HG03108 (cell line): ENCODE measurements around the gene FAM163B.

ENCODE experiments used
- ATAC-seq: cut with Tn5 transposase; IDR thresholded peaks from one replicate; pipeline ENCODE4 v1.9.1; 2021; ENCODE audit warnings: moderate library complexity; ENCODE audit not compliant: unreplicated experiment

Gene FAM163B

GRCh38 chr9:133552236-133552635, 57.0 kb downstream of the FAM163B start:
- ATAC-seq, result no peak

DNA sequence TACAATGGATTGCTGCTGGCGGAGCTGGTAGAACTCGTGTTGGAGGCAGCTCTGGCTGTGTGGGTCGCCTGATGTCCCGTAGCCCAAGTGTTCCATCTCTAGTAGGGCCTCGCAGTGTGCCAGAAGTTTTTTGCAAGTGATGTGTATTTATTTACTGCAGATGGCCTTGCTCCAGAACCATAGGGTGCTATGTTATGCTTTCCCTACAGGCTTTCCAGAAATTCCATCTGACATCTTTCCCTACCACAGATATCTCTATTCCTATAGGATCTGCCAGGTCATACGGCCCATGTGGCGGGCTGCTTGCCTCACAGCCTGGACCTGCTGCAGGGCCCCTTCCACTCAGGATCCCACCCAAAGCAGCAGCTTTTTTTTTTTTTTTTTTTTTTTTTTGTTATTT, 57.7 kb downstream of the FAM163B start:
- no peak for ATAC-seq

DNA sequence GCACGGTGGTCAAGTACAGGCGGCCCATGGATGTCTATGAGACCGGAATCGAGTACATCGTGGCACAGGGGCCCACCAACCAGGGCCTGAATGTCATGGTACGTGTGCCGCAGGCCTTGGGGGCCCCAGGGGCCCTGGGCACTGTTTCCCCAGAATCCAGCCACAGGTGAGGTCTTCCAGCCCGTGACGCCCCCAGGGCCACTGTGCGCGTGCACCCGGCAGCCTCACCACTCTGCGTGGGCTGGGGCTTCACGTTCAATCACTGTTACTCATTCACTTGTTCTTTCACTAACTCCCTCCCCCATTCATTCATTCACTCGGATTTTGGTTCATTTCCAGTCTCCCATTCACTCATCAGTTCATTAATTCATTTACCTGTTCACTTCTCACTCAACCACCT, 62.1 kb downstream of the FAM163B start:
- no peak for ATAC-seq

- ATAC-seq, result no peak
Measured at GRCh38 chr9:133546287-133546680, 62.9 kb downstream of the FAM163B start.

- ATAC-seq, result no peak
Measured at GRCh38 chr9:133545494-133546286, 63.5 kb downstream of the FAM163B start.

DNA sequence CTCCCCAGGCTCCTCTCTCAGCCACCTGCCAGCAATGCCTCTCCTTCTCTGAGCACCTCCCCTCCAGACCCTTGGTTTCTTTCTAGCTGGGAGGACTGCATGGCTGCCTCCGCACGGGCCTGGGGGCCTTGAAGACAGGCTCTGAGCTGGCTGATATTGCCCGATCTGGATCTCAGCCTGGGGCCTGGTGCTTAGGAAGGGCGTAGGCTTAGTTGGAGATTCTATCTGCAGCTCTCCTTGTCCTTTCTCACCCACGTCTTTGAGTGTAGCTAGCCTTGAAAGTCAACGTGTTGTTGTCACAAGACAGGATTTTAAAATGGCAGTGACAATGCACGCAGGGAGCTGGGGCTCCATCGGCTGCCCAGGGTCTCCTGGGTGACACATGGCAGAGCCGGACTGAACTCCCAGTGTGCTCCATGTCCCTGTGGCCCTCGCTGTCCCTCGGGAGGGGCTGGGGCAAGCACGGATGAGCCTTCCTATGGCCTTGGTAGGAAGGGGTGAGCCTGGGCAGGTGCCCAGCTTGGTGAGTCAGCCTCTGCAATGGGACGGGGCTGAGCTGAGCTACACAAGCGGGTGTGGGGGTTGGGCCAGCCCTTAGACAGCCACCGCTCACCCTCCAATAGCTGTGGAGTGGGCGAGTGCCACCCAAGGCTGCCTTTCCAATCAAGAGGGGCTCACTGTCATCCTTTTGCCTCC, 65.3 kb downstream of the FAM163B start:
- ATAC-seq, result no peak

DNA sequence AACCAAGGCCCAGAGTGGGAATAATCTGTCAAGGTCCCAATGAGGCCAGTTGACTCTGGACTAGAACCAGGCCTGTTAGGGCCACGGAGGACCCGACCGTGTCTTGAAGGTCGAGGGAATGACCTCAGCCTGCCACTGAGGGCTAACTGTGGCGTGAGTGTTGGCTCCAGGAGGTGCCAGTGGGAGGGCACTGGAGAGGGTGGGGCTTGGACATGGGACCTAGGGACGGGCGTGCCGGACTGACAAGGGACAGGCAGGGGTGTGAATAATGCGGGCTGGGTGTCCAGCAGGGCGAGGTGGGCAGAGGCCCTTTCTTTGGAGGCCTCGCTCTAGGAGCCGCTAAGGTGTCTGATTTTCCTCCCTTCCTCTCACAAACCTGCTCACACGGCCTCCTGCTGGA, 67.2 kb downstream of the FAM163B start:
- ATAC-seq, result no peak

GRCh38 chr9:133540698-133541025, 68.5 kb downstream of the FAM163B start:
- ATAC-seq, result no peak

GRCh38 chr9:133539991-133540697, 69.0 kb downstream of the FAM163B start:
- ATAC-seq, result no peak

DNA sequence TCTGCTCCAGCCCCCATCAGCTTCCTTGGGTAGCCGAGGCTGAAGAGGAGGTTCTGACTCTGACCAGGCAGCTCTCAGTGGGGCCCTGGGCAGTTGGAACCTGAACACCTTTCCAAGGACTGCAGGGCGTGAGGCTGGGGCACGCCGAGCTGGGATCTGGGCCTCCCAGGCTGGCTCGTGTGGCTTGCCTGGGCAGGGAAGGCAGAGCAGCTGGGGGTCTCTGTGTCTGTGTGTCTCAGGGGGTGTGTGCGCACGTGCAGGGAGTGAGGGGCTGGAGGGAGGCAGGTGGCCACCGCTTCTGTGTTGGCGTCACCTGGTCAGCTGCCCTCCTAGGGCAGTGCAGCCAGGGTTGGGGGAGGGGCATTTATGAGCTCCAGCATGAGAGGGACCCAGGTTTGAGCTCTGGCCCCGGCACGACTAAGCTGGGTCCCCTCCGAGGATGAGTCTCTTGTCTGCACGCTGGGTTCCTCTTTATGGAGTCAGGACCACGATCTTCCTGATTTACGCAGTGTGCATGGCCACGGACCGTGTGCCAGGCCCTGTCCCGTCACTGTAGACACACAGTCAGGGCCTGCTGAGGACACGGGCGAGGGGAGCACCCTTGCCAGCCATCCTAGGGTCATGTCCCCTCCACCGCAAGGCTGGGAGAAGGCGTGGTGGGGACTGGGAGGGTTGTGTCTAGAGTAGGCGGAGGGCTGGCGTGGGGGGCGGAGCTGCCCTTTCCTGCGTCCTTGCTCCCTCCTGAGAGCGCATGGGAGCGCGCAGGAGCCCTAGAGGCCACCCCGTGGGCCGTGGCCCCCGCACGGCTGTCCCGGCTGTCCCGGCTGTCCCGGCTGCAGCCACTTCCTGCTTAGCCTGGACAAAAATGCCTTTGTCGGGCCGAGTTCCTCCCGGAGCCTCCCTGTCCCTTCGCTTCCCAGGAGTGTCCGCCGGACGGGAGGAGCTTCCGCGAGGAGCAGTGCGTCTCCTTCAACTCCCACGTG, 70.0 kb downstream of the FAM163B start:
- ATAC-seq, result no peak

GRCh38 chr9:133538176-133538575, 71.0 kb downstream of the FAM163B start:
- no peak for ATAC-seq

GRCh38 chr9:133537257-133537656, 71.9 kb downstream of the FAM163B start:
- no peak for ATAC-seq

- no peak for ATAC-seq
Measured at GRCh38 chr9:133536536-133536935, 72.7 kb downstream of the FAM163B start.

DNA sequence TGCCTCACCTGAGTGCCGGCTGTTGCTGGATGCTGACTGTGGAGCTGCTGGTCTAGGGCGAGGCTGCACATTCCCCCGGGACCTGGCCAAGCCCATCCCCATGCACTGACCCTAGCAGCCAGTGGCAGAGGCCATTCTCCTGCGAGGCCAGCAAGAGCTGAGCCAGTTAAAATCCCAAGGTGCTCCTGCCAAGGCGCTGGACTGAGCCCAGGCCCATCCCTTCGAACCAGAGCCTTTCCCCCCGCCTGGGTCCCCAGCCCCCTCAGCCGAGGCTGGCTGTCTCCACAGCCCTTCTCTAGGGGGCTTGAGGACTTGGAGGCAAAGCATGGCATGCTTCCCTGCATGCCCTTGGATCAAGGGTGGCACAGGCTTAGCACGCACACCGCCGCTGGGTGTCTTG, 73.1 kb downstream of the FAM163B start:
- no peak for ATAC-seq

GRCh38 chr9:133535306-133535877, 73.8 kb downstream of the FAM163B start:
- no peak for ATAC-seq

GRCh38 chr9:133534346-133535291, 74.6 kb downstream of the FAM163B start, which contains the start of gene ADAMTSL2:
Gene ADAMTSL2, plus strand, starts transcription at chr9:133534704. Its CDS starts 2,009 bp downstream, at chr9:133536713.
- no peak for ATAC-seq

GRCh38 chr9:133533857-133534256, 75.3 kb downstream of the FAM163B start:
- no peak for ATAC-seq

DNA sequence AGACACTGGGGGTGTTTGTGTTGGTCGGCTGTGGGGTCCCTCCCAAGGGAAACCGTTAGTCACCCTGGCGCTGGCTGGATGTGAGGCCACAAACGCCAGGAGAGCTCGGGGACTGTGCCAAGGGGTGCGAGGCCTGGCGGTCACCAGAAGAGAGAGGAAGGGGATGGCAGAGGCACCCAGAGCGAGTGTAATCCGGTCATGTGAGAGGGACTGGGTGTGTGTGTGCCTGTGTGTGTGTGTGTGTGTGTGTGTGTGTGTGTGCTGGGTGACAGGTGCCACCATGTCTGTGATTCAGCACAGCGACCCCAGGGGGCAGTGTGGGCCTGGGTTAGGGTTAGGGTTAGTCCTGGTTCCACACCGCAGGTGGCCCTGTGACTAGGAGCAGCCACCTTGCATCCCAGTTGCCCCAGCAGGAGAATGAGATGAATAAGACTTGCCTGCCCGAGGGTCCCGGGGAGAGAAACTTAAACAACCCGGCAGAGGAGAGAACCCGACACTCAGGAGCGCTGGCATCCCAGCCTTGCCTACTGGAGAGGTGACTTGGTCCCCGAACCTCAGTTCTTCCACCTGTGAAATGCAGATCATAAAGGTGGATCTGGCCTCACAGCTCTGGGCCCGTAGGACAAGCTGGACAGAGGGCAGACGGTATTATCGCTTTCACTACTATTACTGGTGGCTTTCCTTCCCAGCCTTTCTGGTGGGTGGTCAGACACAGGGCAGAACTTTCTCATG, 76.1 kb downstream of the FAM163B start:
- no peak for ATAC-seq

- ATAC-seq, result no peak
Measured at GRCh38 chr9:133531293-133531692, 77.9 kb downstream of the FAM163B start.
